Activated naive CD4-positive, alpha-beta T cell treated with anti-CD3 and anti-CD28 coated beads, Interleukin-2, amount 50 U/mL, for 24 hours (primary cell): ENCODE data around the gene EXOC4.

Experiments used
- H3K27ac Mint-ChIP-seq: one replicate; pipeline ENCODE4 v1.8.0; 2021; ENCODE audit warnings: mild to moderate bottlenecking, mixed read lengths
- H3K27me3 Mint-ChIP-seq: one replicate; pipeline ENCODE4 v1.8.0; 2021; ENCODE audit warnings: mixed read lengths
- H3K36me3 Mint-ChIP-seq: one replicate; pipeline ENCODE4 v1.8.0; 2021; ENCODE audit warnings: mixed read lengths
- H3K4me1 Mint-ChIP-seq: one replicate; pipeline ENCODE4 v1.8.0; 2021; ENCODE audit warnings: mixed read lengths
- H3K4me3 Mint-ChIP-seq: one replicate; pipeline ENCODE4 v1.8.0; 2021; ENCODE audit warnings: mild to moderate bottlenecking, mixed read lengths
- H3K9me3 Mint-ChIP-seq: one replicate; pipeline ENCODE4 v1.8.0; 2021; ENCODE audit warnings: mixed read lengths

EXOC4 gene

GRCh38 chr7:133646472-133647315 lies 393.8 kb downstream of the EXOC4 start:
- Mint-ChIP-seq H3K27ac (no peak overlapping the region), H3K9me3 (no peaks in the 10 kb centered on the region), H3K4me3 (no peak overlapping the region), H3K4me1 (no peaks in the 10 kb centered on the region), H3K27me3 (no peaks in the 10 kb centered on the region), H3K36me3 (peaks cover 25% of the 10 kb centered on the region)

- peaks cover 10% of the 10 kb centered on the region for H3K36me3 Mint-ChIP-seq
- no peak overlapping the region for H3K27ac Mint-ChIP-seq
- no peaks in the 10 kb centered on the region for H3K9me3 Mint-ChIP-seq
- no peaks in the 10 kb centered on the region for H3K27me3 Mint-ChIP-seq
- no peak overlapping the region for H3K4me3 Mint-ChIP-seq
- no peaks in the 10 kb centered on the region for H3K4me1 Mint-ChIP-seq
Measured at GRCh38 chr7:133649593-133649992, 396.7 kb downstream of the EXOC4 start.

- Mint-ChIP-seq H3K4me3 (no peak overlapping the region), H3K4me1 (no peaks in the 10 kb centered on the region), H3K27ac (no peak overlapping the region), H3K36me3 (peaks cover 8% of the 10 kb centered on the region), H3K9me3 (no peaks in the 10 kb centered on the region), H3K27me3 (no peaks in the 10 kb centered on the region)
Measured at GRCh38 chr7:133650069-133650468, 397.2 kb downstream of the EXOC4 start.

DNA sequence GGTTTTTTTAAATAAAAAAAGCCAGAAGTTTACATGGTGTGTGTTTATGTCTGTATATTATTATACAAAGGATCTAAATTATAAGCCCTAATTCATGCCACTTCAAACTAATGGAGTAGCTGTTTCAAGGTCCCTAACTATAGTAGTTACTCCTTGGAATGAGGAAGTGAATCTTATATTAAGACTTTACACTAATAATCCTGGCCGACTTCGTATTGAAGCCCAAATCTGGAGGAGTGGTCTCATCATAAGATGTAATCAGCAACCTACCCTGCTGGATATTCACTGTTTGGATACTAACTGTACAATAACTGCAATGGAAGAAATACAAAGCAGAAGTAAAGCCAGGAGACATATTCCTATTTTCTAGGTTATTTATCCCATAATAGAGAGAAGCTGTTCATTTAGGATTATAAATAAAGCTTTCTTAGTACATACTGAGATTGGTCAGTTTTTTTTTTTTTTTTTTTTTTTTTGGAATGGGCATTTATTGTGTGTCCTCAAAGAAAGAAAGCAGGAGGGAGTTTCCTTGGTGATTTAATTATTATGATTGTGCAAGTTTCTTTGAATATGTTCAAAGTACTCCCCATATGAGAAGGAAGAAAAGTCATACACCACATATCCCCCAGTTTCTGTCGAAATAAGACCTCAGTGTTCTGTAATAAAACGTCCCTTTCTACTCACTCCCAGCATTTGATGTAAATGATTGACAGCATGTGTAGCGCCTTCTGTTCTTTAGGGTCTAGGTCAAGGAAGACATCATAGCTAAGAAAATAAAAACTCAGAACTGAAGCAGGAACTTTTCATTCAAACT lies 397.8 kb downstream of the EXOC4 start:
- H3K27ac Mint-ChIP-seq, result no peak overlapping the region
- no peaks in the 10 kb centered on the region for H3K9me3 Mint-ChIP-seq
- H3K4me3 Mint-ChIP-seq, result no peak overlapping the region
- no peaks in the 10 kb centered on the region for H3K27me3 Mint-ChIP-seq
- no peaks in the 10 kb centered on the region for H3K4me1 Mint-ChIP-seq
- H3K36me3 Mint-ChIP-seq, result peaks cover 6% of the 10 kb centered on the region

- H3K4me1 Mint-ChIP-seq, result no peaks in the 10 kb centered on the region
- no peaks in the 10 kb centered on the region for H3K9me3 Mint-ChIP-seq
- H3K4me3 Mint-ChIP-seq, result no peak overlapping the region
Measured at GRCh38 chr7:133652547-133652946, 399.7 kb downstream of the EXOC4 start.

GRCh38 chr7:133654547-133654946 lies 401.7 kb downstream of the EXOC4 start:
- Mint-ChIP-seq H3K36me3 (peaks cover 3% of the 10 kb centered on the region), H3K9me3 (no peaks in the 10 kb centered on the region), H3K27ac (no peak overlapping the region), H3K27me3 (no peaks in the 10 kb centered on the region), H3K4me3 (no peak overlapping the region), H3K4me1 (no peaks in the 10 kb centered on the region)

More at GRCh38 chr7:133652547-133652946, 399.7 kb downstream of the EXOC4 start:
- Mint-ChIP-seq H3K27ac (no peak overlapping the region), H3K27me3 (no peaks in the 10 kb centered on the region), H3K36me3 (peaks cover 3% of the 10 kb centered on the region)

DNA sequence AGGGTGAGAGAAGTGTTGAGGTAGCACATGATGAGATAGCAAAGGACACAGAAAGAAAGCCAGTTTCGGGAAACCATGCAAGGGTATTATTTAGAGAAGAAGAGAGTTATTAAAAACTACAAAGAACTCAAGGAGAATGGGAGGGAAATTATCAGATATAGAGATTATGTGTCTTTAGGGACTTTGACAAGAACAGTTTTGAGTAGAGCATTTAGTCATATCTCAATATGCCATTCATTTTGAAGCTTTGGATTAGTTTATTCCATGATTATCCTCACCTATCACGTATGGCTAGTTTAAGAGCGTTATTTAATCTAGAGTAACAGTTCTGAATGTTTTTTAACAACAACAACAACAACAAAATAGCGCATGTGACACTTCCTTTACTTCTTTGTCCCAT lies 409.4 kb downstream of the EXOC4 start:
- no peak overlapping the region for H3K27ac Mint-ChIP-seq
- no peak overlapping the region for H3K4me3 Mint-ChIP-seq
- H3K27me3 Mint-ChIP-seq, result no peaks in the 10 kb centered on the region
- H3K9me3 Mint-ChIP-seq, result no peaks in the 10 kb centered on the region
- H3K4me1 Mint-ChIP-seq, result no peaks in the 10 kb centered on the region
- H3K36me3 Mint-ChIP-seq, result peaks cover 11% of the 10 kb centered on the region

GRCh38 chr7:133662830-133663229 lies 410.0 kb downstream of the EXOC4 start:
- H3K36me3 Mint-ChIP-seq, result peaks cover 11% of the 10 kb centered on the region

DNA sequence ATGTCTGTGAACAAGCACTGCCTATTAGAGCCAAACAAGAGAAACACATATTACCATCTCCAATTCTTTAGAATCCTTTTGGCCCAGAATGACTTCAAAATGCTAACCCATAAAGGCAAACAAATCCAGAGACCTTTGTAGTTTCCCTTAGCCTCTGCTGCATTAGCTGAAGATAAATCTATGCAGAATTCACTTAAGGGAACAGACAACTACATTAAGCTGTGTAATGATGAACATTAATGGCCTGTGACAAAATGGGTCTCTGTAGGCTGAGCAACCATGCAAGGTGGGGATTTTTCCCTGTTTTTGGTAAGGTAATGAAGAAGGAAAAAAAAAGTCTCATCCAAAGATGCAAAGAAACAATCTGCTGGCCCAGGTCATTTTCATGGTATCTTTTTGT lies 411.6 kb downstream of the EXOC4 start:
- Mint-ChIP-seq H3K27me3 (no peaks in the 10 kb centered on the region), H3K27ac (no peak overlapping the region), H3K4me1 (no peaks in the 10 kb centered on the region), H3K36me3 (peaks cover 11% of the 10 kb centered on the region), H3K4me3 (no peak overlapping the region), H3K9me3 (no peaks in the 10 kb centered on the region)

More at GRCh38 chr7:133662830-133663229, 410.0 kb downstream of the EXOC4 start:
- Mint-ChIP-seq H3K4me3 (no peak overlapping the region), H3K27me3 (no peaks in the 10 kb centered on the region), H3K27ac (no peak overlapping the region), H3K4me1 (no peaks in the 10 kb centered on the region), H3K9me3 (no peaks in the 10 kb centered on the region)

- no peak overlapping the region for H3K27ac Mint-ChIP-seq
- no peaks in the 10 kb centered on the region for H3K4me1 Mint-ChIP-seq
- H3K36me3 Mint-ChIP-seq, result peaks cover 8% of the 10 kb centered on the region
- no peaks in the 10 kb centered on the region for H3K9me3 Mint-ChIP-seq
- no peak overlapping the region for H3K4me3 Mint-ChIP-seq
- no peaks in the 10 kb centered on the region for H3K27me3 Mint-ChIP-seq
Measured at GRCh38 chr7:133668296-133669060, 415.6 kb downstream of the EXOC4 start.

DNA sequence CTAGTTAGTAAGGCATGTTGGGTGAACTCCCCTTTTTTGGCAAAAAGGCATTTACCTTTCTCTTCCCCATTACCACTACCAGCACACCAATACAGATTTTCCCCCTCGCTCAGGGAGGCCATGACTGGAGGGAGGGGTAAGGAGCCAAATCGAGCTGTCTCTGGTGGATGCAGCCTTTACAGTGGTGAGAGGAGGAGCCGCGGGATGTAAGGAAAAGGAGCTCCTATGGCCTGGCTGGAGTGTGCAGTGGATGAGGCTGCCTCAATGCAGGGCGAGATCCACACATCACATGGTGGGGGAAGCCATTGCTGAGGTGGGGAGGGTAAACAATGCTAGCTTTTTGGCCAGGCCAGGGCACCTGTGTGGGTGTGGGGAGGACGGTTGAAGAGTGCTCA lies 416.2 kb downstream of the EXOC4 start:
- no peak overlapping the region for H3K27ac Mint-ChIP-seq

DNA sequence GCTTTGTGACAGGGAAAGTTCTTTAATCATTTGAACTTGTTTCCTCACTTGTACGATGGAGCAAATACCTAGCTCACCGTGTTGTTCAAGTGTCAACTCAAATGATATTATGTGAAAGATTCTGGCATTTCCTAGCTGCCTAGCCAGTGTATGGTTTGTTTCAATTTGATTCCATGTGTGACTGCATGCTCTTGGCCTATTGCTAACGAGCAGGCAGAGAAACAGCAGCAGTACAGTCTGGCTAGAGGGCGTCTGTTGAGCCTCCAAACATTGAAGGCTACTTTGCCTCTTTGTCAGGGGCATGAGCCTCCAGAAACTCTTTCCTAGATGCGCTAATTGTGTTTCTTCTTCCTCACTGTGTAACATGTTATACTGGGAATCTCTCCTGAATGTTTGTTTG lies 417.4 kb downstream of the EXOC4 start:
- no peaks in the 10 kb centered on the region for H3K9me3 Mint-ChIP-seq
- no peaks in the 10 kb centered on the region for H3K27me3 Mint-ChIP-seq
- no peak overlapping the region for H3K4me3 Mint-ChIP-seq
- no peak overlapping the region for H3K27ac Mint-ChIP-seq
- no peaks in the 10 kb centered on the region for H3K4me1 Mint-ChIP-seq
- H3K36me3 Mint-ChIP-seq, result peaks cover 7% of the 10 kb centered on the region

More for the DNA sequence above, 416.2 kb downstream of the EXOC4 start:
- H3K27me3 Mint-ChIP-seq, result no peaks in the 10 kb centered on the region
- no peaks in the 10 kb centered on the region for H3K9me3 Mint-ChIP-seq
- H3K4me1 Mint-ChIP-seq, result no peaks in the 10 kb centered on the region
- H3K36me3 Mint-ChIP-seq, result peaks cover 5% of the 10 kb centered on the region
- no peak overlapping the region for H3K4me3 Mint-ChIP-seq

- peaks cover 13% of the 10 kb centered on the region for H3K36me3 Mint-ChIP-seq
- H3K9me3 Mint-ChIP-seq, result no peaks in the 10 kb centered on the region
- H3K27me3 Mint-ChIP-seq, result no peaks in the 10 kb centered on the region
- no peak overlapping the region for H3K27ac Mint-ChIP-seq
- H3K4me3 Mint-ChIP-seq, result no peak overlapping the region
- no peaks in the 10 kb centered on the region for H3K4me1 Mint-ChIP-seq
Measured at GRCh38 chr7:133672866-133673265, 420.0 kb downstream of the EXOC4 start.

GRCh38 chr7:133674079-133674763 lies 421.3 kb downstream of the EXOC4 start:
- Mint-ChIP-seq H3K9me3 (no peaks in the 10 kb centered on the region), H3K27ac (no peak overlapping the region), H3K36me3 (peaks cover 16% of the 10 kb centered on the region), H3K4me1 (no peaks in the 10 kb centered on the region), H3K4me3 (no peak overlapping the region), H3K27me3 (no peaks in the 10 kb centered on the region)
